K562 (cell line): ENCODE results near the gene FBXO36. TPM values are rescaled to one million over a fixed set of nuclear protein-coding genes. Genes with fewer than 3 reads are reported as not detected.

Experiments used
- ATAC-seq: fragments of 200-7000 bp; cut with Tn5 transposase; 3 replicates; pipeline ENCODE4 v1.9.1; 2020; ENCODE audit warnings: moderate library complexity
- BruUV-seq: library from RNA; stranded (reverse); fragments of 400-500 nt; replicated peaks from 2 replicates; lab custom pipeline; 2021; lab: Mats Ljungman, UMichigan
- CTCF ChIA-PET: fragments of 300-600 bp; formaldehyde crosslinking; extraction: SDS; loops from one replicate; lab custom pipeline; 2021; ENCODE audit warnings: low intra/inter-chr PET ratio; lab: Yijun Ruan, JAX
- POLR2A ChIA-PET: fragments of 300-600, 350-650 bp; sonication (Branson Sonifier 250); formaldehyde crosslinking; extraction: SDS; loops from one replicate; lab custom pipeline; 2021; ENCODE audit warnings: antibody characterized with exemption, inconsistent platforms; lab: Yijun Ruan, JAX
- DNase-seq, 4 experiments: peaks; one replicate each; pipeline versions ENCODE4 v3.0.0 to v3.0.0-alpha.2; 2011 to 2018; ENCODE audit warnings: low spot score in 3 of 4, mixed read lengths in 3 of 4; ENCODE audit errors: extremely low read depth in 1 of 4
- FAIRE-seq: peaks from 2 replicates; lab custom pipeline; 2011; peaks lifted over from hg19 to GRCh38; lab: Jason Lieb, UNC
- H2AFZ ChIP-seq: 2 replicates; pipeline ENCODE4 v1.6.0; 2011; ENCODE audit warnings: low read depth, low read length, control low read depth, inconsistent platforms
- H3K27ac ChIP-seq: fragments of 200-600 bp; 3 replicates; pipeline ENCODE4 v1.8.0; 2011; ENCODE audit warnings: low read depth, mild to moderate bottlenecking, control low read depth, inconsistent platforms, low read length, moderate library complexity, mixed read lengths; ENCODE audit errors: extremely low read depth
- H3K27me3 ChIP-seq, 2 experiments: fragments of 300-600 bp in 1 of 2; 2 replicates in 1 of 2; 3 replicates in 1 of 2; pipeline versions ENCODE4 v1.6.0 to v1.8.0; 2011; ENCODE audit warnings: inconsistent platforms in 2 of 2, low read length in 2 of 2, mild to moderate bottlenecking in 1 of 2, mixed read lengths in 1 of 2, moderate library complexity in 1 of 2; ENCODE audit not compliant: control insufficient read depth in 2 of 2, insufficient read depth in 2 of 2
- H3K36me3 ChIP-seq: fragments of 300-600 bp; 3 replicates; pipeline ENCODE4 v1.8.0; 2011; ENCODE audit warnings: mild to moderate bottlenecking, low read length, inconsistent platforms; ENCODE audit not compliant: control insufficient read depth, insufficient read depth
- H3K4me1 ChIP-seq, 2 experiments: fragments of 200-600 bp in 1 of 2; replicated peaks in 1 of 2; 2 replicates in 1 of 2; 3 replicates in 1 of 2; pipeline versions ENCODE4 v1.5.1 to v1.8.0; 2011; ENCODE audit warnings: inconsistent platforms in 2 of 2, low read length in 2 of 2, mild to moderate bottlenecking in 1 of 2, mixed read lengths in 1 of 2, moderate library complexity in 1 of 2; ENCODE audit not compliant: control insufficient read depth in 2 of 2, insufficient read depth in 2 of 2
- H3K4me2 ChIP-seq: 2 replicates; pipeline ENCODE4 v1.6.1; 2011; ENCODE audit warnings: low read length, control low read depth, inconsistent platforms, mixed read lengths; ENCODE audit not compliant: insufficient read depth
- H3K4me3 ChIP-seq: fragments of 200-600 bp; sonication (generic), shearing (Covaris generic); 2 replicates; pipeline ENCODE4 v1.5.1; 2016; ENCODE audit warnings: control low read depth, inconsistent platforms
- H3K79me2 ChIP-seq: fragments of 200-600 bp; 3 replicates; pipeline ENCODE4 v1.8.0; 2011; ENCODE audit warnings: low read length, inconsistent platforms; ENCODE audit not compliant: control insufficient read depth, insufficient read depth
- H3K9ac ChIP-seq, 2 experiments: 2 replicates each; pipeline versions ENCODE4 v1.6.0 to v1.6.1; 2011; ENCODE audit warnings: low read depth in 2 of 2, low read length in 2 of 2, control low read depth in 1 of 2, inconsistent platforms in 1 of 2, mild to moderate bottlenecking in 1 of 2, mixed read lengths in 1 of 2; ENCODE audit not compliant: insufficient read depth in 1 of 2
- H3K9me1 ChIP-seq: one replicate; pipeline ENCODE4 v1.6.0; 2011; ENCODE audit warnings: inconsistent platforms, mild to moderate bottlenecking, low read length, moderate library complexity; ENCODE audit not compliant: control insufficient read depth, insufficient read depth
- H3K9me3 ChIP-seq: replicated peaks from 2 replicates; pipeline ENCODE4 v1.5.1; 2011; ENCODE audit warnings: low read depth, low read length, inconsistent platforms; ENCODE audit not compliant: control insufficient read depth, insufficient read depth
- H4K20me1 ChIP-seq: replicated peaks from 2 replicates; pipeline ENCODE4 v1.6.1; 2011; ENCODE audit warnings: low read length, inconsistent platforms, mixed read lengths; ENCODE audit not compliant: control insufficient read depth, insufficient read depth
- ARID3B ChIP-seq: fragments of 250-450 bp; sonication (Bioruptor Pico); IDR thresholded peaks from 2 replicates; pipeline ENCODE4 v1.4.0; 2020; ENCODE audit warnings: borderline replicate concordance
- CBX8 ChIP-seq: fragments of 200-600 bp; sonication (generic); IDR thresholded peaks from 2 replicates; pipeline ENCODE4 v1.6.1; 2012; ENCODE audit warnings: borderline replicate concordance, mixed run types, low read depth, mild to moderate bottlenecking, moderate library complexity, mixed read lengths, low read length, control low read depth, inconsistent platforms; ENCODE audit not compliant: poor library complexity, severe bottlenecking; ENCODE audit errors: extremely low read depth
- CCAR2 ChIP-seq: fragments of 200-400 bp; formaldehyde crosslinking; IDR thresholded peaks from 2 replicates; pipeline ENCODE4 v1.6.1; 2017; ENCODE audit warnings: mild to moderate bottlenecking, low read depth, low read length
- CREBBP ChIP-seq: IDR thresholded peaks from one replicate; pipeline ENCODE4 v1.6.1; 2012; ENCODE audit warnings: low read depth, mild to moderate bottlenecking, control low read depth, inconsistent platforms, low read length
- CXXC5 ChIP-seq: fragments of 250-450 bp; sonication (Bioruptor Pico); IDR thresholded peaks from 2 replicates; pipeline ENCODE4 v1.8.0; 2022; ENCODE audit warnings: inconsistent platforms, mild to moderate bottlenecking, moderate library complexity
- E2F6 ChIP-seq, 2 experiments: IDR thresholded peaks; 2 replicates each; pipeline ENCODE4 v1.6.1; 2011; ENCODE audit warnings: borderline replicate concordance in 1 of 2, control low read depth in 1 of 2, low read depth in 1 of 2, low read length in 1 of 2, mild to moderate bottlenecking in 1 of 2, mixed read lengths in 1 of 2, moderate library complexity in 1 of 2; ENCODE audit not compliant: insufficient read depth in 1 of 2, insufficient read length in 1 of 2, poor library complexity in 1 of 2, severe bottlenecking in 1 of 2; ENCODE audit errors: extremely low read depth in 1 of 2
- HNRNPUL1 ChIP-seq: fragments of 200-400 bp; formaldehyde crosslinking; IDR thresholded peaks from 2 replicates; pipeline ENCODE4 v1.6.1; 2017; ENCODE audit warnings: low read length
- IRF2 ChIP-seq: sonication (generic); formaldehyde crosslinking; IDR thresholded peaks from 2 replicates; pipeline ENCODE4 v1.8.1; 2022; ENCODE audit warnings: mild to moderate bottlenecking, missing genetic modification reagents
- MCM7 ChIP-seq, 2 experiments: fragments of 450-650 bp; IDR thresholded peaks; 2 replicates each; pipeline ENCODE4 v1.6.1; 2016 to 2018
- MITF ChIP-seq: IDR thresholded peaks from 2 replicates; pipeline ENCODE4 v1.6.1; 2014; ENCODE audit warnings: antibody characterized with exemption
- POLR2G ChIP-seq: fragments of 200-400 bp; formaldehyde crosslinking; IDR thresholded peaks from 2 replicates; pipeline ENCODE4 v1.6.1; 2017; ENCODE audit warnings: low read depth, mild to moderate bottlenecking, antibody characterized with exemption, low read length, moderate library complexity
- SIRT6 ChIP-seq: IDR thresholded peaks from one replicate; pipeline ENCODE4 v1.6.1; 2012; ENCODE audit warnings: low read depth, mild to moderate bottlenecking, control low read depth, inconsistent platforms, low read length, moderate library complexity
- SMAD1 ChIP-seq: fragments of 150-350 bp; IDR thresholded peaks from 2 replicates; pipeline ENCODE4 v1.6.1; 2014; ENCODE audit warnings: low read length, low read depth; ENCODE audit not compliant: partially characterized antibody
- ZNF518B ChIP-seq: fragments of 250-450 bp; sonication (Bioruptor Pico); IDR thresholded peaks from 2 replicates; pipeline ENCODE4 v1.5.0; 2021; ENCODE audit warnings: mild to moderate bottlenecking, moderate library complexity
- WGBS: fragments of 100-300 bp; shearing (Covaris generic); methylation state at CpG from one replicate; pipeline ENCODE4 v1.1.6; 2016; ENCODE audit warnings: low coverage, mixed read lengths; ENCODE audit not compliant: insufficient coverage; ENCODE audit errors: missing lambda C conversion rate; 5-methylcytosine and 5-hydroxymethylcytosine counted together
- in situ Hi-C: fragments of 300-500 bp; cut with MboI; formaldehyde crosslinking; loops from 4 replicates; pipeline ENCODE4 v1.15.0; 2018; ENCODE audit warnings: inconsistent platforms, mixed read lengths
- intact Hi-C: fragments of 100-400 bp; cut with micrococcal nuclease; formaldehyde crosslinking; loops from 2 replicates; pipeline ENCODE4 v1.14.2; 2022
- polyA plus RNA-seq, 8 experiments: library from polyadenylated mRNA; depleted of rRNA in 4 of 8; stranded (reverse) in 5 of 8; unstranded in 3 of 8; fragments of >200 nt; fragmentation: Nextera tagmentation in 2 of 8; fragmentation: Illumina TruSeq in 1 of 8; extraction: Ambion mirVana in 2 of 8; extraction: Trizol in 1 of 8; gene quantifications; 2 replicates each; pipeline versions ENCODE4 v1.2.1 to v1.2.3, GENCODE V29; 2011 to 2014; ENCODE audit warnings: inconsistent platforms in 1 of 8, missing spikeins in 1 of 8
- total RNA-seq, 7 experiments: library from RNA; depleted of rRNA in 6 of 7; stranded (reverse); fragments of >200 nt in 6 of 7; fragmentation: Illumina TruSeq in 2 of 7; extraction: Trizol in 2 of 7; gene quantifications; 2 replicates each; pipeline versions ENCODE4 v1.2.1 to v1.2.3, GENCODE V29; 2011 to 2021; ENCODE audit warnings: low replicate concordance in 1 of 7

FBXO36 gene
- total and polyA plus RNA-seq, 9 of the 15 experiments (the other 6 are each of a cell fraction or from before 2014, with no cell fraction given), result 0.40 to 0.91 (median 0.58) TPM

GRCh38 chr2:229996320-229996719 is 74.0 kb downstream of the FBXO36 start (continued):
- TF ChIP-seq E2F6 (IDR thresholded peaks at IDR 0.05; ENCODE audit: borderline replicate concordance in 1 of 2, extremely low read depth in 1 of 2, insufficient read depth in 1 of 2, insufficient read length in 1 of 2, low read depth in 1 of 2, low read length in 1 of 2, poor library complexity in 1 of 2, severe bottlenecking in 1 of 2), result no peak
- no peak for TF ChIP-seq CBX8
- no peak for TF ChIP-seq CREBBP
- TF ChIP-seq POLR2G, result no peak
- TF ChIP-seq CXXC5, result no peak
- TF ChIP-seq SMAD1, result no peak

GRCh38 chr2:229997565-229997964 is 75.3 kb downstream of the FBXO36 start:
- WGBS, result 0% methylated on average over 1 of the region's 3 CpGs
- H3K27me3 ChIP-seq, result no peaks in the 10 kb centered on the region
- in situ Hi-C loops, result no loop called here
- H4K20me1 ChIP-seq, result no peaks in the 10 kb centered on the region
- H3K79me2 ChIP-seq, result no peaks in the 10 kb centered on the region
- DNase-seq (no peak), ATAC-seq (no peak), FAIRE-seq (no peak)
- intact Hi-C loops, result no loop called here
- no peak overlapping the region for H3K4me3 ChIP-seq
- H3K36me3 ChIP-seq, result no peaks in the 10 kb centered on the region
- H3K9me1 ChIP-seq, result no peaks in the 10 kb centered on the region
- no peak overlapping the region for H3K27ac ChIP-seq
- POLR2A ChIA-PET, result no interaction called here
- no peak overlapping the region for H3K4me2 ChIP-seq
- CTCF ChIA-PET, result no interaction called here
- H3K9ac ChIP-seq, result no peak overlapping the region
- no peaks in the 10 kb centered on the region for H3K9me3 ChIP-seq
- H3K4me1 ChIP-seq, result no peaks in the 10 kb centered on the region
- H2AFZ ChIP-seq, result no peak overlapping the region
- no TSS peak for BruUV-seq
- TF ChIP-seq CCAR2, result no peak
- no peak for TF ChIP-seq MITF
- TF ChIP-seq ARID3B, result no peak
- TF ChIP-seq SIRT6, result no peak
- no peak for TF ChIP-seq MCM7 (IDR thresholded peaks at IDR 0.05)
- TF ChIP-seq ZNF518B (CRISPR knock-in tag), result no peak
- no peak for TF ChIP-seq IRF2 (CRISPR knock-in tag)
- TF ChIP-seq HNRNPUL1, result no peak
